IMR-90 (cell line): ENCODE measurements around the gene BRAP.

ENCODE experiments used
- BHLHE40 ChIP-seq: fragments of 150-350 bp; IDR thresholded peaks from 2 replicates; pipeline ENCODE4 v1.6.1; 2016; ENCODE audit warnings: mild to moderate bottlenecking, low read depth, low read length
- CEBPB ChIP-seq: IDR thresholded peaks from 2 replicates; pipeline ENCODE4 v1.6.1; 2012; ENCODE audit warnings: low read depth, low read length, improper control_type of control experiment
- CHD1 ChIP-seq: IDR thresholded peaks from 2 replicates; pipeline ENCODE4 v1.6.1; 2012; ENCODE audit warnings: low read depth, low read length, improper control_type of control experiment
- CTCF ChIP-seq: conservative IDR thresholded peaks from 2 replicates; pipeline ENCODE4 v1.5.1; 2012; ENCODE audit warnings: mild to moderate bottlenecking, low read depth, low read length, improper control_type of control experiment
- ELK1 ChIP-seq: fragments of 150-350 bp; IDR thresholded peaks from 2 replicates; pipeline ENCODE4 v1.6.1; 2016; ENCODE audit warnings: low read depth, mild to moderate bottlenecking, low read length, moderate library complexity, borderline replicate concordance
- FOS ChIP-seq: fragments of 150-350 bp; IDR thresholded peaks from 2 replicates; pipeline ENCODE4 v1.6.1; 2016; ENCODE audit warnings: low read depth, low read length
- NFE2L2 ChIP-seq: fragments of 150-350 bp; IDR thresholded peaks from 2 replicates; pipeline ENCODE4 v1.6.1; 2016; ENCODE audit warnings: low read depth, mild to moderate bottlenecking, low read length
- POLR2A ChIP-seq: IDR thresholded peaks from 2 replicates; pipeline ENCODE4 v1.6.1; 2012; ENCODE audit warnings: mild to moderate bottlenecking, low read depth, low read length
- RFX5 ChIP-seq: IDR thresholded peaks from 2 replicates; pipeline ENCODE4 v1.8.0; 2012; ENCODE audit warnings: low read depth, mild to moderate bottlenecking, low read length, moderate library complexity
- SMC3 ChIP-seq: fragments of 150-350 bp; IDR thresholded peaks from 2 replicates; pipeline ENCODE4 v1.6.1; 2016; ENCODE audit warnings: low read depth, mild to moderate bottlenecking, antibody characterized with exemption, low read length, moderate library complexity
- USF2 ChIP-seq: fragments of 150-350 bp; IDR thresholded peaks from 2 replicates; pipeline ENCODE4 v1.6.1; 2017; ENCODE audit warnings: mild to moderate bottlenecking, antibody characterized with exemption, low read length, low read depth

- TF ChIP-seq POLR2A (no peak), CTCF (no peak), BHLHE40 (no peak), CEBPB (no peak), SMC3 (no peak), NFE2L2 (no peak), USF2 (no peak), ELK1 (no peak), CHD1 (no peak), RFX5 (no peak), FOS (no peak)
Measured at GRCh38 chr12:111624540-111624939, 61.2 kb downstream of the BRAP start.
